Panc1 (cell line): Measurements from ENCODE around the gene DNM1.

Experiments used
- POLR2AphosphoS5 ChIP-seq: IDR thresholded peaks from 2 replicates; pipeline ENCODE4 v1.6.1; 2012; ENCODE audit warnings: mild to moderate bottlenecking, low read depth, low read length, moderate library complexity
- SIN3A ChIP-seq: IDR thresholded peaks from 2 replicates; pipeline ENCODE4 v1.6.1; 2012; ENCODE audit warnings: low read depth, mild to moderate bottlenecking, low read length, moderate library complexity, borderline replicate concordance; ENCODE audit not compliant: insufficient read depth
- TCF7L2 ChIP-seq: IDR thresholded peaks from 2 replicates; pipeline ENCODE4 v1.6.1; 2011; ENCODE audit warnings: mild to moderate bottlenecking, low read depth, low read length, inconsistent platforms
- TF ChIP-seq, protein P1 (sequence below): fragments of 450-650 bp; IDR thresholded peaks from 2 replicates; pipeline ENCODE4 v1.5.1; 2017; ENCODE audit warnings: mild to moderate bottlenecking
- TF ChIP-seq, protein P2 (sequence below), 2 experiments: IDR thresholded peaks; 2 replicates each; pipeline ENCODE4 v1.6.1; 2011 to 2012; ENCODE audit warnings: low read depth in 2 of 2, control low read depth in 1 of 2, low read length in 1 of 2, mild to moderate bottlenecking in 1 of 2, moderate library complexity in 1 of 2; ENCODE audit not compliant: insufficient read depth in 1 of 2

DNA sequence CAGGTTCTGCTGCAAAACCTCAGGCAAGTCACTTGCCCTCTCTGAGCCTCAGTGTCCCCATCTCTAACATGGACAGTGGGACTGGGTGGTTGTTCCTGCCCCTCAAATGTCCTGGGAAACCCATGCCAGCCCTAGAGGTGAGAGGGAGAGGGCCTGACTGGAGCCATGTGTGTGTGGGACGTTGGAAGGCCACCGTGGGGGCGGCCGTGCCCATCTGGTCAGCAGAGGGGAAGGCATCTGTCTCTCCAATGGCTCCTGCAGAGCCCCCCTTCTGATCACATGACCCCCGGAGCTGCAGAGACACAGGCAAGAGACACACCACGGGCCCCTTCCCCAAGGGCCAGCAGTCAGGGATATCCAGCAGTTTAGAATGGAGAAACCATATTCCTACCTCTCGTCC is 1.7 kb downstream of the DNM1 start:
- TF ChIP-seq POLR2AphosphoS5 (no peak), TCF7L2 (no peak), SIN3A (no peak)
- TF ChIP-seq, protein P1, sequence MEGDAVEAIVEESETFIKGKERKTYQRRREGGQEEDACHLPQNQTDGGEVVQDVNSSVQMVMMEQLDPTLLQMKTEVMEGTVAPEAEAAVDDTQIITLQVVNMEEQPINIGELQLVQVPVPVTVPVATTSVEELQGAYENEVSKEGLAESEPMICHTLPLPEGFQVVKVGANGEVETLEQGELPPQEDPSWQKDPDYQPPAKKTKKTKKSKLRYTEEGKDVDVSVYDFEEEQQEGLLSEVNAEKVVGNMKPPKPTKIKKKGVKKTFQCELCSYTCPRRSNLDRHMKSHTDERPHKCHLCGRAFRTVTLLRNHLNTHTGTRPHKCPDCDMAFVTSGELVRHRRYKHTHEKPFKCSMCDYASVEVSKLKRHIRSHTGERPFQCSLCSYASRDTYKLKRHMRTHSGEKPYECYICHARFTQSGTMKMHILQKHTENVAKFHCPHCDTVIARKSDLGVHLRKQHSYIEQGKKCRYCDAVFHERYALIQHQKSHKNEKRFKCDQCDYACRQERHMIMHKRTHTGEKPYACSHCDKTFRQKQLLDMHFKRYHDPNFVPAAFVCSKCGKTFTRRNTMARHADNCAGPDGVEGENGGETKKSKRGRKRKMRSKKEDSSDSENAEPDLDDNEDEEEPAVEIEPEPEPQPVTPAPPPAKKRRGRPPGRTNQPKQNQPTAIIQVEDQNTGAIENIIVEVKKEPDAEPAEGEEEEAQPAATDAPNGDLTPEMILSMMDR = no peak
- TF ChIP-seq, protein P2, sequence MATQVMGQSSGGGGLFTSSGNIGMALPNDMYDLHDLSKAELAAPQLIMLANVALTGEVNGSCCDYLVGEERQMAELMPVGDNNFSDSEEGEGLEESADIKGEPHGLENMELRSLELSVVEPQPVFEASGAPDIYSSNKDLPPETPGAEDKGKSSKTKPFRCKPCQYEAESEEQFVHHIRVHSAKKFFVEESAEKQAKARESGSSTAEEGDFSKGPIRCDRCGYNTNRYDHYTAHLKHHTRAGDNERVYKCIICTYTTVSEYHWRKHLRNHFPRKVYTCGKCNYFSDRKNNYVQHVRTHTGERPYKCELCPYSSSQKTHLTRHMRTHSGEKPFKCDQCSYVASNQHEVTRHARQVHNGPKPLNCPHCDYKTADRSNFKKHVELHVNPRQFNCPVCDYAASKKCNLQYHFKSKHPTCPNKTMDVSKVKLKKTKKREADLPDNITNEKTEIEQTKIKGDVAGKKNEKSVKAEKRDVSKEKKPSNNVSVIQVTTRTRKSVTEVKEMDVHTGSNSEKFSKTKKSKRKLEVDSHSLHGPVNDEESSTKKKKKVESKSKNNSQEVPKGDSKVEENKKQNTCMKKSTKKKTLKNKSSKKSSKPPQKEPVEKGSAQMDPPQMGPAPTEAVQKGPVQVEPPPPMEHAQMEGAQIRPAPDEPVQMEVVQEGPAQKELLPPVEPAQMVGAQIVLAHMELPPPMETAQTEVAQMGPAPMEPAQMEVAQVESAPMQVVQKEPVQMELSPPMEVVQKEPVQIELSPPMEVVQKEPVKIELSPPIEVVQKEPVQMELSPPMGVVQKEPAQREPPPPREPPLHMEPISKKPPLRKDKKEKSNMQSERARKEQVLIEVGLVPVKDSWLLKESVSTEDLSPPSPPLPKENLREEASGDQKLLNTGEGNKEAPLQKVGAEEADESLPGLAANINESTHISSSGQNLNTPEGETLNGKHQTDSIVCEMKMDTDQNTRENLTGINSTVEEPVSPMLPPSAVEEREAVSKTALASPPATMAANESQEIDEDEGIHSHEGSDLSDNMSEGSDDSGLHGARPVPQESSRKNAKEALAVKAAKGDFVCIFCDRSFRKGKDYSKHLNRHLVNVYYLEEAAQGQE (IDR thresholded peaks at IDR 0.05; ENCODE audit: insufficient read depth in 1 of 2, low read depth in 2 of 2, low read length in 1 of 2) = no peak
